Measurements from ENCODE around the gene MAG.
A peak's percentile ranks its signal among the peaks of the same experiment; 100 is the strongest.
"Not testable (repeated sequence)": the region's sequence is repeated elsewhere in the genome, so short reads cannot be mapped to it uniquely, and the experiment has no call there.

The MAG gene

DNA sequence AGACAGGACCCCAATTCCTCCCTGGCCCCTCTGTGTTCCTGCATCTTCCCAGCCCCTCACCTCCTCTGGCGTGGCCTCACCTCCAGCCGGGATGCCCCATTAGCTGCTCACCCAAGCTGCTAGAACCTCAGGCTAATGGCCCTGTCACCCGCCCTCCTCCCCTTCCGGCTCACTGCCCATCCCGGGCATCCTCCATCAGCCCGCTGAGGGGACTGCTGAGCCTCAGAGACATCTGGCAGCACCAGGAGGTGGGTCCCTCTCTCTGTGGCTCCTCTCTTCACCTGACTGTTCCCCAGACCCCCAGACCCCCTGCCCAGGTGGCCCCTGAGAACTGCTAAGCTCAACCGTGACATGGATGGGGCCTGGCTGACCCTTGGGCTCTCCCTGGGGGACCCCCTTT, 58.6 kb downstream of the MAG start:
- Mint-ChIP-seq H3K27me3 (peaks cover 76% of the 10 kb centered on the region), H3K36me3 (no peaks in the 10 kb centered on the region), H3K9me3 (no peaks in the 10 kb centered on the region), H3K4me1 (peaks cover 38% of the 10 kb centered on the region), H3K4me3 (no peak overlapping the region), H3K27ac (no peak overlapping the region)
- CTCF ChIA-PET: interaction anchor here (1.1 to 1.8 kb wide), 2 partner anchors 118 to 145 kb away, joined by 3 to 9 read pairs; no protein-coding TSS in a partner anchor
- no peak for DNase-seq

DNA sequence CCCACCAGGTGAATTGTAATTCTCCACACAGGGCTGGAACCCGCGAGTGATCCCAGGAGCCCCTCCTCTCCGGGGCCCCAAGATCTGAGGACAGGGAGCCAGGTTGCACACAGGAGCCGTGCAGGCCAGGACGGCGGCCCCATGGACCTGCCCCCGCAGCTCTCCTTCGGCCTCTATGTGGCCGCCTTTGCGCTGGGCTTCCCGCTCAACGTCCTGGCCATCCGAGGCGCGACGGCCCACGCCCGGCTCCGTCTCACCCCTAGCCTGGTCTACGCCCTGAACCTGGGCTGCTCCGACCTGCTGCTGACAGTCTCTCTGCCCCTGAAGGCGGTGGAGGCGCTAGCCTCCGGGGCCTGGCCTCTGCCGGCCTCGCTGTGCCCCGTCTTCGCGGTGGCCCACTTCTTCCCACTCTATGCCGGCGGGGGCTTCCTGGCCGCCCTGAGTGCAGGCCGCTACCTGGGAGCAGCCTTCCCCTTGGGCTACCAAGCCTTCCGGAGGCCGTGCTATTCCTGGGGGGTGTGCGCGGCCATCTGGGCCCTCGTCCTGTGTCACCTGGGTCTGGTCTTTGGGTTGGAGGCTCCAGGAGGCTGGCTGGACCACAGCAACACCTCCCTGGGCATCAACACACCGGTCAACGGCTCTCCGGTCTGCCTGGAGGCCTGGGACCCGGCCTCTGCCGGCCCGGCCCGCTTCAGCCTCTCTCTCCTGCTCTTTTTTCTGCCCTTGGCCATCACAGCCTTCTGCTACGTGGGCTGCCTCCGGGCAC, 59.6 kb downstream of the MAG start:
- peak; percentile 18 for DNase-seq
- Mint-ChIP-seq H3K27me3 (peaks cover 75% of the 10 kb centered on the region), H3K4me3 (no peak overlapping the region), H3K36me3 (no peaks in the 10 kb centered on the region), H3K27ac (no peak overlapping the region), H3K4me1 (peaks cover 28% of the 10 kb centered on the region), H3K9me3 (no peaks in the 10 kb centered on the region)
- CTCF ChIA-PET: interaction anchor here (1.1 to 7.0 kb wide), 5 partner anchors 13 to 143 kb away, joined by 3 to 95 read pairs (median 24); no protein-coding TSS in a partner anchor

GRCh38 chr19:35352177-35352447, 60.2 kb downstream of the MAG start:
- DNase-seq: no peak
- no peak overlapping the region for H3K4me3 Mint-ChIP-seq
- no peak overlapping the region for H3K27ac Mint-ChIP-seq
- CTCF ChIA-PET: interaction anchor here (1.1 to 7.0 kb wide), 8 partner anchors 12 to 156 kb away, joined by 3 to 95 read pairs (median 8); no protein-coding TSS in a partner anchor
- no peaks in the 10 kb centered on the region for H3K9me3 Mint-ChIP-seq
- H3K36me3 Mint-ChIP-seq: no peaks in the 10 kb centered on the region
- H3K27me3 Mint-ChIP-seq: peaks cover 70% of the 10 kb centered on the region
- peaks cover 23% of the 10 kb centered on the region for H3K4me1 Mint-ChIP-seq

DNA sequence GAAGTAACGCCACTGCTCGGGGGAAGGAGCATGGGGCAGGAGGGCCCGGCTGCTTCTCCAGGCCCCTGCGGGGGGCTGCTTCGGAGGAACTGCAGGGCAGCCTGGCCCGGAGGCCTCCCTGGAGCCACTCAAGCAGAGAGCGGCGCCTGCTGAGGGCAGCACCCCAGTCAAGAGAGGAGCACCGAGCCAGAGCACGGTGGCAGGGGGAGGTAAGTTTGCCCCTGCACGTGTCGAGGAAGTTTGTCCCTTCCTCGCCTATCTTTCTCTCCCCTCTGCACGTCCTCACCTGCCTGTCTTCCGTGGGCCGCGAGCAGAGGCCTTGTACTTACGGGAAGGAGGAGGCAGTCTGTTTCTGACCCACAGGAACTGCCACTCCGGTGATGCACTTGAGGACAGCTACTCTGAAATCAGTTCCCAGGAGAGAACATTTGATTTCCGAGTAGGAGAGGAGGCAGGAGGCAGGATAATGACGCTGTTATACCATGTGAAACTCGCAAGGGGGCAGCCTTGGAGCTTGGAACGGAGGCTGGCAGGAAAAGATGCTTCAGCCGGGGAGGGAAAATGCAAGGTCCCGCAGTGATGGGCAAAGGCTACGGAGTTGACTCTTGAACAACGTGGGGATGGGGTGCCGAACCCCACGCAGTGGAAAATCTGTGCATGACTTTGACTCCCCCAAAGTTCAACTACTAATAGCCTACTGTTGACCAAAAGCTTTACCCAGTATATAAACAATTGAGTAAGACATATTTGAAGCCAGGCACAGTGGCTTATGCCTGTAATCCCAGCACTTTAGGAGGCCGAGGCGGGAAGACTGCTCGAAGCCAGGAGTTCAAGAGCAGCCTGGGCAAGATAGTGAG, 60.7 kb downstream of the MAG start:
- Mint-ChIP-seq H3K4me1 (peaks cover 19% of the 10 kb centered on the region), H3K27ac (no peak overlapping the region), H3K27me3 (peaks cover 64% of the 10 kb centered on the region), H3K9me3 (no peaks in the 10 kb centered on the region), H3K4me3 (no peak overlapping the region), H3K36me3 (no peaks in the 10 kb centered on the region)
- CTCF ChIA-PET: interaction anchor here (0.7 to 7.0 kb wide), 17 partner anchors 8 to 157 kb away, joined by 3 to 95 read pairs (median 6); partner anchors contain the start of gene KRTDAP
- DNase-seq: peak; percentile 77

GRCh38 chr19:35353635-35354034, 61.7 kb downstream of the MAG start:
- H3K4me3 Mint-ChIP-seq: no peak overlapping the region
- H3K27ac Mint-ChIP-seq: no peak overlapping the region
- DNase-seq: no peak
- peaks cover 19% of the 10 kb centered on the region for H3K4me1 Mint-ChIP-seq
- no peaks in the 10 kb centered on the region for H3K36me3 Mint-ChIP-seq
- peaks cover 55% of the 10 kb centered on the region for H3K27me3 Mint-ChIP-seq
- CTCF ChIA-PET: interaction anchor here (1.2 to 7.0 kb wide), 14 partner anchors 8 to 157 kb away, joined by 3 to 95 read pairs (median 8); partner anchors contain the start of gene KRTDAP
- H3K9me3 Mint-ChIP-seq: no peaks in the 10 kb centered on the region

GRCh38 chr19:35354898-35355297, 62.9 kb downstream of the MAG start:
- no peaks in the 10 kb centered on the region for H3K36me3 Mint-ChIP-seq
- no peaks in the 10 kb centered on the region for H3K9me3 Mint-ChIP-seq
- CTCF ChIA-PET: interaction anchor here (1.4 to 7.0 kb wide), 4 partner anchors 108 to 140 kb away, joined by 3 to 95 read pairs (median 42); no protein-coding TSS in a partner anchor
- H3K27ac Mint-ChIP-seq: no peak overlapping the region
- H3K27me3 Mint-ChIP-seq: peaks cover 42% of the 10 kb centered on the region
- H3K4me3 Mint-ChIP-seq: no peak overlapping the region
- DNase-seq: no peak
- H3K4me1 Mint-ChIP-seq: peaks cover 15% of the 10 kb centered on the region

- H3K4me1 Mint-ChIP-seq: peaks cover 15% of the 10 kb centered on the region
- no peak for DNase-seq
- no peak overlapping the region for H3K4me3 Mint-ChIP-seq
- H3K27me3 Mint-ChIP-seq: peaks cover 32% of the 10 kb centered on the region
- H3K9me3 Mint-ChIP-seq: no peaks in the 10 kb centered on the region
- no peaks in the 10 kb centered on the region for H3K36me3 Mint-ChIP-seq
- CTCF ChIA-PET: interaction anchor here (1.4 to 7.0 kb wide), 3 partner anchors 112 to 139 kb away, joined by 3 to 95 read pairs (median 59); no protein-coding TSS in a partner anchor
- no peak overlapping the region for H3K27ac Mint-ChIP-seq
These were observed 64.0 kb downstream of the MAG start for GRCh38 chr19:35355791-35356460.

DNA sequence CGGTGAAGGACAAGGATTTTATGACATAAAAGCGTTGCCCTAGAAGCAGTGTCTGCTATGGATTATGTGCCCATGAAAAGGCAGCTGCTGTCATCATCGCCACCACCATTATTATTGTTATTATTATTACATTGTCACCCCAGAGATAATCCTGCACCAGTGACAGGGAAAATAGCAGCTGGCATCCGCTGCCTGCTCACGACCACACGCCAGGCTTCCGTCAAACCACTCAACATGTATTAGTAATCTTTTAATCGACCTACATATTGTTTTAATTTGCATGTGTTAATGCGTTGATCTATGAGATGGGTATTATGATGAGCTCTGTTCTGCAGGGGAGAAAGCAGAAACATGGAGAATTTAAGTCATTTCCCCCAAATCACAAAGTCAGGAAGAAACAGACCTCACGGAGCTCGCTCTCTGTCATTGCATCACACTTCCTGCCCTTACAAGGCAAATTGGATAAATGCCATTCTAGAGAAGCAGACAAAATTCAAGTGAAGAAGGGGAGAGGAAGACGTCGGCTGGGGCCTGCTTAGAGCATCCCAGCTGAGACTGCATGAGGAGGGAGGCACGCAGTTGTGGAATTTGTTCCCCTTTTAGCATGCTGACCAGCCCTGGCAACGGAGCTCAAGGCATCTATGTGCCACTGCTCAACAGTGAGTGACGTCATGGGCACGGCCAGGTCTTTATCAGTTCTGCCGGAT, 66.1 kb downstream of the MAG start, which contains the start of gene FFAR3:
Gene FFAR3 (plus strand): TSS at position 594 of the 707 bp plus-strand sequence. CDS start 431 bp downstream, outside the sequence.
- H3K9me3 Mint-ChIP-seq: no peaks in the 10 kb centered on the region
- H3K4me3 Mint-ChIP-seq: no peak within 1 kb of the TSS
- H3K36me3 Mint-ChIP-seq: no peaks in the 10 kb centered on the region
- peaks cover 34% of the 10 kb centered on the region for H3K27me3 Mint-ChIP-seq
- DNase-seq: no peak
- CTCF ChIA-PET: interaction anchor here (0.9 to 7.0 kb wide), 6 partner anchors 9 to 139 kb away, joined by 3 to 95 read pairs (median 4); partner anchors contain the start of gene FFAR1
- H3K27ac Mint-ChIP-seq: no peak within 1 kb of the TSS
- peaks cover 10% of the 10 kb centered on the region for H3K4me1 Mint-ChIP-seq

DNA sequence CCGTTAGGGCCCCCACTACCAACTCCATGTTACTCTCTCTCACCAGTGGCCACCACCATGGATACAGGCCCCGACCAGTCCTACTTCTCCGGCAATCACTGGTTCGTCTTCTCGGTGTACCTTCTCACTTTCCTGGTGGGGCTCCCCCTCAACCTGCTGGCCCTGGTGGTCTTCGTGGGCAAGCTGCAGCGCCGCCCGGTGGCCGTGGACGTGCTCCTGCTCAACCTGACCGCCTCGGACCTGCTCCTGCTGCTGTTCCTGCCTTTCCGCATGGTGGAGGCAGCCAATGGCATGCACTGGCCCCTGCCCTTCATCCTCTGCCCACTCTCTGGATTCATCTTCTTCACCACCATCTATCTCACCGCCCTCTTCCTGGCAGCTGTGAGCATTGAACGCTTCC, 66.9 kb downstream of the MAG start:
- H3K27me3 Mint-ChIP-seq: peaks cover 42% of the 10 kb centered on the region
- H3K4me3 Mint-ChIP-seq, H3K4me1 Mint-ChIP-seq, H3K36me3 Mint-ChIP-seq, DNase-seq, H3K27ac Mint-ChIP-seq, H3K9me3 Mint-ChIP-seq: not testable (repeated sequence)
- CTCF ChIA-PET: interaction anchor here (1.3 kb wide), 1 partner anchor 138 kb away, joined by 3 read pairs; no protein-coding TSS in a partner anchor

DNA sequence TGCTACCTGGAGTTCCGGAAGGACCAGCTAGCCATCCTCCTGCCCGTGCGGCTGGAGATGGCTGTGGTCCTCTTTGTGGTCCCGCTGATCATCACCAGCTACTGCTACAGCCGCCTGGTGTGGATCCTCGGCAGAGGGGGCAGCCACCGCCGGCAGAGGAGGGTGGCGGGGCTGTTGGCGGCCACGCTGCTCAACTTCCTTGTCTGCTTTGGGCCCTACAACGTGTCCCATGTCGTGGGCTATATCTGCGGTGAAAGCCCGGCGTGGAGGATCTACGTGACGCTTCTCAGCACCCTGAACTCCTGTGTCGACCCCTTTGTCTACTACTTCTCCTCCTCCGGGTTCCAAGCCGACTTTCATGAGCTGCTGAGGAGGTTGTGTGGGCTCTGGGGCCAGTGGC, 67.4 kb downstream of the MAG start:
- DNase-seq, H3K36me3 Mint-ChIP-seq: not testable (repeated sequence)

DNA sequence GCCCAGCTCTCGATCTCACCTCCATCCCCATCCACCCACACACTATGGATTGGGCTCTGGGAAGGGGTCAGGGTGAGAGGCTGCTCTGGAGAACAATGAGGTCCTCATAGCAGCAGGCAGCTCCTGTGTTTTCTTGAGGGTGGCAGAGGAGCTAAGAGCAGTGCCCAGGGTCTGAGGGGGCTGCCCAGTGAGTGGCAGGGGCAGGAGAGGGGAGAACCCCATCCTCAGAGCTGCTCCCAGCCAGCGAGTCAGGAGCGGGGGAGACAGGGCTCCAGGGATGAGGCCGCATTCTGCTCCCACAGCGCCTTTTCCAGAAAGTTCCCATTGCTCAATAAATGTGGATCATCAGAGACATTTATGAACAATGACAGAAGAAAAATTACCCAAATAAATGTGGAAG, 68.1 kb downstream of the MAG start:
- CTCF ChIA-PET, H3K4me1 Mint-ChIP-seq, H3K27ac Mint-ChIP-seq, H3K4me3 Mint-ChIP-seq, H3K36me3 Mint-ChIP-seq, H3K9me3 Mint-ChIP-seq, DNase-seq: not testable (repeated sequence)
- H3K27me3 Mint-ChIP-seq: peaks cover 40% of the 10 kb centered on the region

More for the DNA sequence above, 67.4 kb downstream of the MAG start:
- H3K4me3 Mint-ChIP-seq, CTCF ChIA-PET, H3K9me3 Mint-ChIP-seq, H3K27ac Mint-ChIP-seq, H3K4me1 Mint-ChIP-seq: not testable (repeated sequence)
- H3K27me3 Mint-ChIP-seq: peaks cover 43% of the 10 kb centered on the region

DNA sequence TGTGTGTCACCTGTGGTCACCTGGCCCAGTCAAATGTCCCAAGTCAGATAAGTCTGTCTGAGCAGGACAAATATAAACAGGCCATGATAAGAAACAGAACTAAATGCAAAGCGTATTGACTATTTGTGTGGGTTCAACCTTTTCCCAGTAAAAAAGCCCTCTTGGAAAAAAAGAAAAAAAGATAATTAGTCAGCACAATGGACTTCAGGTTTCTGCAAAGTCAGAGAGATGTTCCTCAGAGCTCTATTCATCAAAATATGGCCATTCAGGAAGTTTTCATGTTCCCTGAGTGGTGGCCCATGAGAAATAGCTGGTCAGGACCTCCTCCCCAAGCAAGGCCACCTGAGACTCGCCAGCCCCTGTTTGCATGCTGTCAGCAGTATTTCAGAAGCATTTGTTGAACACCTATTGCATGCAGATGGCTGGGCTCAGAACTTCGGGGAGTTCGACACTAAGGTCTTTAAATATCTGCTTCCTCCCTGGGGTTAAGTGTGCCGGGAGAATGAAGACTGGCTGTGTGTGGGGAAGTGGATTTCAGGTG, 69.0 kb downstream of the MAG start:
- Mint-ChIP-seq H3K4me3 (no peak overlapping the region), H3K27me3 (peaks cover 35% of the 10 kb centered on the region), H3K36me3 (no peaks in the 10 kb centered on the region), H3K4me1 (peaks cover 9% of the 10 kb centered on the region), H3K9me3 (no peaks in the 10 kb centered on the region), H3K27ac (no peak overlapping the region)
- CTCF ChIA-PET: interaction anchor here (1.4 to 1.8 kb wide), 2 partner anchors 8 to 16 kb away, joined by 3 to 10 read pairs; no protein-coding TSS in a partner anchor
- no peak for DNase-seq
